HEK293 (cell line): ENCODE measurements around the gene PTPRN2.

Experiments
- CTCF ChIA-PET: fragments of 350-600 bp; formaldehyde crosslinking; extraction: SDS; loops from one replicate; lab custom pipeline; 2021; ENCODE audit warnings: antibody characterized with exemption; lab: Yijun Ruan, JAX
- POLR2A ChIA-PET: fragments of 300-600 bp; formaldehyde crosslinking; extraction: SDS; loops from one replicate; lab custom pipeline; 2020; ENCODE audit warnings: antibody characterized with exemption, inconsistent platforms; lab: Yijun Ruan, JAX
- H3K27ac ChIP-seq: fragments of 200-500 bp; sonication (Bioruptor generic); 2 replicates; pipeline ENCODE4 v1.5.1; 2014; ENCODE audit warnings: low read depth, low read length, control low read depth, inconsistent platforms; ENCODE audit errors: extremely low read depth
- H3K36me3 ChIP-seq, 2 experiments: fragments of 200-500 bp in 1 of 2; sonication (Bioruptor generic) in 1 of 2; 1 replicate in 1 of 2; 2 replicates in 1 of 2; pipeline ENCODE4 v1.5.1; 2014 to 2017; ENCODE audit warnings: inconsistent platforms in 2 of 2, low read length in 2 of 2; ENCODE audit not compliant: control insufficient read depth in 2 of 2, insufficient read depth in 1 of 2
- H3K4me1 ChIP-seq: fragments of 200-500 bp; sonication (Bioruptor generic); 2 replicates; pipeline ENCODE4 v1.5.1; 2014; ENCODE audit warnings: mild to moderate bottlenecking, low read length, inconsistent platforms; ENCODE audit not compliant: control insufficient read depth, insufficient read depth
- H3K4me3 ChIP-seq: 2 replicates; pipeline ENCODE4 v1.5.1; 2011; ENCODE audit warnings: low read depth, mild to moderate bottlenecking, control low read depth, low read length, moderate library complexity
- H3K9me3 ChIP-seq: fragments of 200-500 bp; sonication (Bioruptor generic); 2 replicates; pipeline ENCODE4 v1.5.1; 2014; ENCODE audit warnings: low read depth, low read length, inconsistent platforms; ENCODE audit not compliant: control insufficient read depth, insufficient read depth
- BCL11A ChIP-seq: fragments of 450-650 bp; formaldehyde crosslinking; IDR thresholded peaks from 2 replicates; pipeline ENCODE4 v1.5.1; 2016; ENCODE audit warnings: low read depth, missing biosample characterization, missing genetic modification characterization
- BCL11B ChIP-seq: fragments of 450-650 bp; formaldehyde crosslinking; IDR thresholded peaks from 2 replicates; pipeline ENCODE4 v1.5.1; 2016; ENCODE audit warnings: low read depth, missing biosample characterization, missing genetic modification characterization
- HOXD13 ChIP-seq: sonication (generic); formaldehyde crosslinking; IDR thresholded peaks from 2 replicates; pipeline ENCODE4 v1.8.0; 2022; ENCODE audit warnings: missing genetic modification reagents, borderline replicate concordance
- IKZF3 ChIP-seq: fragments of 450-650 bp; IDR thresholded peaks from 2 replicates; pipeline ENCODE4 v1.5.0; 2018; ENCODE audit warnings: missing biosample characterization, mild to moderate bottlenecking, missing genetic modification characterization, moderate library complexity
- MEIS1 ChIP-seq: sonication (generic); formaldehyde crosslinking; IDR thresholded peaks from 2 replicates; pipeline ENCODE4 v1.8.1; 2022; ENCODE audit warnings: missing genetic modification reagents, mild to moderate bottlenecking, borderline replicate concordance
- OSR2 ChIP-seq: fragments of 450-650 bp; formaldehyde crosslinking; IDR thresholded peaks from 2 replicates; pipeline ENCODE4 v1.5.1; 2016; ENCODE audit warnings: missing biosample characterization, missing genetic modification characterization
- SP3 ChIP-seq: fragments of 450-650 bp; formaldehyde crosslinking; IDR thresholded peaks from 2 replicates; pipeline ENCODE4 v1.5.1; 2016; ENCODE audit warnings: missing biosample characterization, missing genetic modification characterization
- ZBTB48 ChIP-seq: fragments of 450-650 bp; formaldehyde crosslinking; IDR thresholded peaks from 2 replicates; pipeline ENCODE4 v1.5.1; 2016; ENCODE audit warnings: missing biosample characterization, missing genetic modification characterization
- ZFHX2 ChIP-seq: fragments of 450-650 bp; formaldehyde crosslinking; conservative IDR thresholded peaks from 2 replicates; pipeline ENCODE4 v1.5.1; 2016; ENCODE audit warnings: missing biosample characterization, missing genetic modification characterization
- ZFP41 ChIP-seq: fragments of 450-650 bp; formaldehyde crosslinking; IDR thresholded peaks from 2 replicates; pipeline ENCODE4 v1.5.1; 2016; ENCODE audit warnings: missing biosample characterization, missing genetic modification characterization, borderline replicate concordance
- ZIC2 ChIP-seq: fragments of 450-650 bp; formaldehyde crosslinking; IDR thresholded peaks from 2 replicates; pipeline ENCODE4 v1.5.1; 2016; ENCODE audit warnings: missing biosample characterization, missing genetic modification characterization
- ZNF140 ChIP-seq: fragments of 450-650 bp; formaldehyde crosslinking; IDR thresholded peaks from 2 replicates; pipeline ENCODE4 v1.5.1; 2016; ENCODE audit warnings: missing biosample characterization, missing genetic modification characterization
- ZNF146 ChIP-seq: fragments of 450-650 bp; formaldehyde crosslinking; IDR thresholded peaks from 2 replicates; pipeline ENCODE4 v1.5.1; 2016; ENCODE audit warnings: missing biosample characterization, missing genetic modification characterization
- ZNF184 ChIP-seq: fragments of 450-650 bp; IDR thresholded peaks from 2 replicates; pipeline ENCODE4 v1.5.1; 2018; ENCODE audit warnings: missing biosample characterization, mild to moderate bottlenecking, missing genetic modification characterization
- ZNF292 ChIP-seq: fragments of 450-650 bp; formaldehyde crosslinking; IDR thresholded peaks from 2 replicates; pipeline ENCODE4 v1.5.1; 2016; ENCODE audit warnings: low read depth, missing biosample characterization, missing genetic modification characterization, borderline replicate concordance
- ZNF366 ChIP-seq: fragments of 450-650 bp; formaldehyde crosslinking; conservative IDR thresholded peaks from 2 replicates; pipeline ENCODE4 v1.5.1; 2016; ENCODE audit warnings: missing biosample characterization, missing genetic modification characterization
- ZNF404 ChIP-seq: fragments of 450-650 bp; formaldehyde crosslinking; IDR thresholded peaks from 2 replicates; pipeline ENCODE4 v1.5.1; 2017; ENCODE audit warnings: missing biosample characterization, missing genetic modification characterization
- ZNF449 ChIP-seq: fragments of 450-650 bp; formaldehyde crosslinking; IDR thresholded peaks from 2 replicates; pipeline ENCODE4 v1.5.1; 2017; ENCODE audit warnings: missing biosample characterization, mild to moderate bottlenecking, missing genetic modification characterization, moderate library complexity
- ZNF518A ChIP-seq: fragments of 450-650 bp; formaldehyde crosslinking; conservative IDR thresholded peaks from 2 replicates; pipeline ENCODE4 v1.5.1; 2016; ENCODE audit warnings: low read depth, missing biosample characterization, missing genetic modification characterization
- ZNF596 ChIP-seq: fragments of 450-650 bp; IDR thresholded peaks from 2 replicates; pipeline ENCODE4 v1.5.0; 2018; ENCODE audit warnings: missing biosample characterization, mild to moderate bottlenecking, missing genetic modification characterization, moderate library complexity
- ZNF624 ChIP-seq: fragments of 450-650 bp; formaldehyde crosslinking; IDR thresholded peaks from 2 replicates; pipeline ENCODE4 v1.5.1; 2017; ENCODE audit warnings: missing biosample characterization, missing genetic modification characterization
- ZNF654 ChIP-seq: fragments of 450-650 bp; formaldehyde crosslinking; IDR thresholded peaks from 2 replicates; pipeline ENCODE4 v1.5.1; 2016; ENCODE audit warnings: low read depth, missing biosample characterization, missing genetic modification characterization
- ZNF664 ChIP-seq: fragments of 450-650 bp; formaldehyde crosslinking; IDR thresholded peaks from 2 replicates; pipeline ENCODE4 v1.5.1; 2016; ENCODE audit warnings: missing biosample characterization, missing genetic modification characterization
- ZNF701 ChIP-seq: fragments of 450-650 bp; formaldehyde crosslinking; IDR thresholded peaks from 2 replicates; pipeline ENCODE4 v1.5.1; 2016; ENCODE audit warnings: missing biosample characterization, missing genetic modification characterization
- ZNF747 ChIP-seq: fragments of 450-650 bp; formaldehyde crosslinking; IDR thresholded peaks from 2 replicates; pipeline ENCODE4 v1.5.1; 2016; ENCODE audit warnings: missing biosample characterization, missing genetic modification characterization
- ZNF776 ChIP-seq: fragments of 450-650 bp; formaldehyde crosslinking; IDR thresholded peaks from 2 replicates; pipeline ENCODE4 v1.5.0; 2017; ENCODE audit warnings: missing biosample characterization, missing genetic modification characterization, borderline replicate concordance

PTPRN2 gene

GRCh38 chr7:158570449-158571170 lies 17.0 kb downstream of the PTPRN2 start:
- CTCF ChIA-PET: no interaction called here
- no peak for TF ChIP-seq ZNF449 (tag by site-specific recombination)
- no peak for TF ChIP-seq OSR2 (tag by site-specific recombination)
- no peak for TF ChIP-seq ZNF146
- no peak for TF ChIP-seq ZNF654 (tag by site-specific recombination)
- TF ChIP-seq ZNF292 (tag by site-specific recombination): no peak
- no peak for TF ChIP-seq ZBTB48 (tag by site-specific recombination)
- TF ChIP-seq BCL11A (tag by site-specific recombination): no peak
- TF ChIP-seq ZNF664 (tag by site-specific recombination): no peak
- no peak for TF ChIP-seq ZNF404
- POLR2A ChIA-PET: no interaction called here
- Histone ChIP-seq H3K36me3 (no peaks in the 10 kb centered on the region), H3K4me3 (no peak overlapping the region), H3K27ac (no peak overlapping the region), H3K9me3 (no peaks in the 10 kb centered on the region), H3K4me1 (no peaks in the 10 kb centered on the region)

GRCh38 chr7:158569858-158570323 lies 17.7 kb downstream of the PTPRN2 start:
- Histone ChIP-seq H3K4me3 (no peak overlapping the region), H3K36me3 (no peaks in the 10 kb centered on the region), H3K4me1 (no peaks in the 10 kb centered on the region), H3K27ac (no peak overlapping the region), H3K9me3 (no peaks in the 10 kb centered on the region)
- POLR2A ChIA-PET: no interaction called here
- TF ChIP-seq MEIS1 (no peak), ZIC2 (tag by site-specific recombination) (no peak), BCL11B (tag by site-specific recombination) (no peak), IKZF3 (no peak), SP3 (tag by site-specific recombination) (no peak), HOXD13 (CRISPR knock-in tag) (no peak)
- CTCF ChIA-PET: no interaction called here

- H3K9me3 ChIP-seq: no peaks in the 10 kb centered on the region
- no peaks in the 10 kb centered on the region for H3K4me1 ChIP-seq
- H3K36me3 ChIP-seq: no peaks in the 10 kb centered on the region
- ChIA-PET CTCF (no interaction called here), POLR2A (no interaction called here)
- no peak overlapping the region for H3K27ac ChIP-seq
- H3K4me3 ChIP-seq: no peak overlapping the region
- TF ChIP-seq ZFP41 (tag by site-specific recombination) (no peak), ZNF596 (tag by site-specific recombination) (no peak), ZNF518A (no peak), ZNF747 (tag by site-specific recombination) (no peak), ZNF140 (tag by site-specific recombination) (no peak), ZNF366 (tag by site-specific recombination) (no peak), ZNF701 (no peak), ZNF624 (tag by site-specific recombination) (no peak), ZNF776 (tag by site-specific recombination) (no peak), ZFHX2 (tag by site-specific recombination) (no peak), ZNF184 (no peak)
Observed at GRCh38 chr7:158568974-158569857, 18.4 kb downstream of the PTPRN2 start.
